GM18520 (cell line): ENCODE data around the gene KLF13.

Source experiments
- ATAC-seq: cut with Tn5 transposase; IDR thresholded peaks from one replicate; pipeline ENCODE4 v1.9.1; 2021; ENCODE audit not compliant: unreplicated experiment

The KLF13 gene

GRCh38 chr15:31298707-31299172 is 27.9 kb upstream of the KLF13 start:
- ATAC-seq, result no peak

GRCh38 chr15:31300208-31300661 is 26.4 kb upstream of the KLF13 start:
- no peak for ATAC-seq

GRCh38 chr15:31300981-31301672 is 25.5 kb upstream of the KLF13 start:
- no peak for ATAC-seq

- no peak for ATAC-seq
Measured at GRCh38 chr15:31301673-31301990, 25.0 kb upstream of the KLF13 start.

- ATAC-seq, result no peak
Measured at GRCh38 chr15:31302029-31302657, 24.5 kb upstream of the KLF13 start.

- ATAC-seq, result no peak
Measured at GRCh38 chr15:31302778-31303725, 23.6 kb upstream of the KLF13 start.

GRCh38 chr15:31303726-31304648 is 22.6 kb upstream of the KLF13 start:
- ATAC-seq, result no peak

- no peak for ATAC-seq
Measured at GRCh38 chr15:31304751-31305365, 21.8 kb upstream of the KLF13 start.

GRCh38 chr15:31305375-31305774 is 21.3 kb upstream of the KLF13 start:
- no peak for ATAC-seq

- ATAC-seq, result no peak
Measured at GRCh38 chr15:31305796-31306425, 20.7 kb upstream of the KLF13 start.

GRCh38 chr15:31306426-31307269 is 20.0 kb upstream of the KLF13 start:
- ATAC-seq, result no peak

- ATAC-seq, result no peak
Measured at GRCh38 chr15:31307270-31308184, 19.1 kb upstream of the KLF13 start.

- ATAC-seq, result no peak
Measured at GRCh38 chr15:31308185-31308639, 18.4 kb upstream of the KLF13 start.

GRCh38 chr15:31309893-31310606 is 16.6 kb upstream of the KLF13 start:
- no peak for ATAC-seq

GRCh38 chr15:31311735-31312619 is 14.7 kb upstream of the KLF13 start:
- ATAC-seq, result no peak

- ATAC-seq, result no peak
Measured at GRCh38 chr15:31313223-31313622, 13.4 kb upstream of the KLF13 start.
